Endothelial cell of umbilical vein (primary cell): ENCODE data around the gene AIMP1.
"Not testable (repeated sequence)": the region's sequence is repeated elsewhere in the genome, so short reads cannot be mapped to it uniquely, and the experiment has no call there.

Experiments
- EZH2 ChIP-seq: IDR thresholded peaks from 2 replicates; pipeline ENCODE4 v1.6.1; 2012; ENCODE audit warnings: borderline replicate concordance, low read depth, mild to moderate bottlenecking, moderate library complexity, low read length, inconsistent platforms; ENCODE audit not compliant: severe bottlenecking
- FOS ChIP-seq: IDR thresholded peaks from 2 replicates; pipeline ENCODE4 v1.6.1; 2011; ENCODE audit warnings: mild to moderate bottlenecking, low read length, moderate library complexity, borderline replicate concordance; ENCODE audit not compliant: insufficient read depth
- JUN ChIP-seq: IDR thresholded peaks from 2 replicates; pipeline ENCODE4 v1.6.1; 2011; ENCODE audit warnings: borderline replicate concordance, low read depth; ENCODE audit not compliant: insufficient read length, insufficient read depth
- POLR2A ChIP-seq: IDR thresholded peaks from 2 replicates; pipeline ENCODE4 v1.6.1; 2012; ENCODE audit warnings: low read depth, mild to moderate bottlenecking, control low read depth, low read length
- POLR2AphosphoS5 ChIP-seq: IDR thresholded peaks from 2 replicates; pipeline ENCODE4 v1.6.1; 2012; ENCODE audit warnings: low read depth, mild to moderate bottlenecking, control low read depth, low read length, moderate library complexity; ENCODE audit not compliant: insufficient read depth
- TF ChIP-seq, protein P1 (sequence below), 2 donors: IDR thresholded peaks; 1 replicate in 1 of 2; 2 replicates in 1 of 2; pipeline ENCODE4 v1.5.1; 2011; ENCODE audit warnings: low read length in 2 of 2, mild to moderate bottlenecking in 2 of 2, moderate library complexity in 2 of 2, control low read depth in 1 of 2, inconsistent platforms in 1 of 2, low read depth in 1 of 2; ENCODE audit not compliant: insufficient read depth in 1 of 2; ENCODE audit errors: extremely low read depth in 1 of 2

DNA sequence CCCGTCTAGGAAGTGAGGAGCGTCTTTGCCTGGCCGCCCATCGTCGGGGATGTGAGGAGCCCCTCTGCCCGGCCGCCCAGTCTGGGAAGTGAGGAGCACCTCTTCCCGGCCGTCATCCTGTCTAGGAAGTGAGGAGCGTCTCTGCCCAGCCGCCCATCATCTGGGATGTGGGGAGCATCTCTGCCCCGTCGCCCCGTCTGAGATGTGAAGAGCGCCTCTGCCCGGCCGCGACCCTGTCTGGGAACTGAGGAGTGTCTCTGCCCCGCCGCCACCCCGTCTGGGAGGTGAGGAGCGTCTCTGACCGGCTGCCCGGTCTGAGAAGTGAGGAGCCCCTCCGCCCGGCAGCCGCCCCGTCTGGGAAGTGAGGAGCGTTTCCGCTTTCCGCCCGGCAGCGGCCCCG, 4.8 kb downstream of the AIMP1 start:
- TF ChIP-seq, protein P1, sequence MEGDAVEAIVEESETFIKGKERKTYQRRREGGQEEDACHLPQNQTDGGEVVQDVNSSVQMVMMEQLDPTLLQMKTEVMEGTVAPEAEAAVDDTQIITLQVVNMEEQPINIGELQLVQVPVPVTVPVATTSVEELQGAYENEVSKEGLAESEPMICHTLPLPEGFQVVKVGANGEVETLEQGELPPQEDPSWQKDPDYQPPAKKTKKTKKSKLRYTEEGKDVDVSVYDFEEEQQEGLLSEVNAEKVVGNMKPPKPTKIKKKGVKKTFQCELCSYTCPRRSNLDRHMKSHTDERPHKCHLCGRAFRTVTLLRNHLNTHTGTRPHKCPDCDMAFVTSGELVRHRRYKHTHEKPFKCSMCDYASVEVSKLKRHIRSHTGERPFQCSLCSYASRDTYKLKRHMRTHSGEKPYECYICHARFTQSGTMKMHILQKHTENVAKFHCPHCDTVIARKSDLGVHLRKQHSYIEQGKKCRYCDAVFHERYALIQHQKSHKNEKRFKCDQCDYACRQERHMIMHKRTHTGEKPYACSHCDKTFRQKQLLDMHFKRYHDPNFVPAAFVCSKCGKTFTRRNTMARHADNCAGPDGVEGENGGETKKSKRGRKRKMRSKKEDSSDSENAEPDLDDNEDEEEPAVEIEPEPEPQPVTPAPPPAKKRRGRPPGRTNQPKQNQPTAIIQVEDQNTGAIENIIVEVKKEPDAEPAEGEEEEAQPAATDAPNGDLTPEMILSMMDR (IDR thresholded peaks at IDR 0.05; ENCODE audit: extremely low read depth in 1 of 2, insufficient read depth in 1 of 2, low read depth in 1 of 2, low read length in 2 of 2) = not testable (repeated sequence)
- TF ChIP-seq POLR2AphosphoS5, EZH2, POLR2A, JUN, FOS: not testable (repeated sequence)
